ENCODE data around the gene GPRC5C. TPM values are rescaled to one million over a fixed set of nuclear protein-coding genes. Genes with fewer than 3 reads are reported as not detected.

GPRC5C gene
- total and polyA plus RNA-seq, 2 of the 13 experiments (the other 11 are each of a cell fraction or from before 2014, with no cell fraction given), result 85.6 to 300 TPM

DNA sequence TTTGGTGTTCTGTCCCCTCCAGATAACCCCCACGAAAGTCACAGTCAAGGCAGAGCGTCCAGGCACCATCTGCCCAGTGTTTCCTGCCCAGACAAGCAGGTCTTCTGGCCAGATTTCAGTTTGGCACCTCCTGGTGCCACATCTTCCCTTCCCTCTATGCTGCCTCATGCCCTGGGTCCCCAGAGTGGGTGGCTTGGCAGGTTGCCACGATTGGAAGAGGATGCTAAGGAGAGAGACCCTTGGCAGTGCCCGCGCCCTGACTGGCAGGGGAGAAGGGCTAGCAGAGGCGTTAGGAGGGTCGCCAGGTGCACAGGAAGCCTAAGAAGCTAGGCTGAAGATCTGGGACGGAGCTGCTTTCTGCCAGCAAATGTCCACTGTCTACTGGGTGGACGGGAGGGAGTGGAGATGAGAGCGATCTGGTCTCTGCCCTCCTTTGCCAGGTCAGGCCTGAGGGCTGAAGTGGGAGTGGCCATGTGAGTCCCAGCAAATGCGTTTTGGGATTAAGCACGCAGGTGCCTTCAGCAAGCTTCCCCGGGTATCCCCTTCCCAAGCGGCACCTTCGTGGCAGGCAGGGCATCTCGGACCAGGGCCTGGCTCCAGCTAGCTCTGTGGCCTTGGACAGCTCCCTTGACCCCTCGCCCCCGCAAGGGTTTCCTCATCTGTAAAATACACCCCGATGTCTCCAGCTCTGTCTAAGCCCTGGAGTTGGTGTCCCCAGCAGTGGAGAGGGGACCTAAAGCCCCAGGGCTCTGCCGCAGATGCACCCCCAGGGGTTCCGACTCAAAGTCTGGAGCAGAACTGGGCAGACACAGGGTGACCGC, 21.2 kb downstream of the GPRC5C start (continued):
- TF ChIP-seq, protein P1, sequence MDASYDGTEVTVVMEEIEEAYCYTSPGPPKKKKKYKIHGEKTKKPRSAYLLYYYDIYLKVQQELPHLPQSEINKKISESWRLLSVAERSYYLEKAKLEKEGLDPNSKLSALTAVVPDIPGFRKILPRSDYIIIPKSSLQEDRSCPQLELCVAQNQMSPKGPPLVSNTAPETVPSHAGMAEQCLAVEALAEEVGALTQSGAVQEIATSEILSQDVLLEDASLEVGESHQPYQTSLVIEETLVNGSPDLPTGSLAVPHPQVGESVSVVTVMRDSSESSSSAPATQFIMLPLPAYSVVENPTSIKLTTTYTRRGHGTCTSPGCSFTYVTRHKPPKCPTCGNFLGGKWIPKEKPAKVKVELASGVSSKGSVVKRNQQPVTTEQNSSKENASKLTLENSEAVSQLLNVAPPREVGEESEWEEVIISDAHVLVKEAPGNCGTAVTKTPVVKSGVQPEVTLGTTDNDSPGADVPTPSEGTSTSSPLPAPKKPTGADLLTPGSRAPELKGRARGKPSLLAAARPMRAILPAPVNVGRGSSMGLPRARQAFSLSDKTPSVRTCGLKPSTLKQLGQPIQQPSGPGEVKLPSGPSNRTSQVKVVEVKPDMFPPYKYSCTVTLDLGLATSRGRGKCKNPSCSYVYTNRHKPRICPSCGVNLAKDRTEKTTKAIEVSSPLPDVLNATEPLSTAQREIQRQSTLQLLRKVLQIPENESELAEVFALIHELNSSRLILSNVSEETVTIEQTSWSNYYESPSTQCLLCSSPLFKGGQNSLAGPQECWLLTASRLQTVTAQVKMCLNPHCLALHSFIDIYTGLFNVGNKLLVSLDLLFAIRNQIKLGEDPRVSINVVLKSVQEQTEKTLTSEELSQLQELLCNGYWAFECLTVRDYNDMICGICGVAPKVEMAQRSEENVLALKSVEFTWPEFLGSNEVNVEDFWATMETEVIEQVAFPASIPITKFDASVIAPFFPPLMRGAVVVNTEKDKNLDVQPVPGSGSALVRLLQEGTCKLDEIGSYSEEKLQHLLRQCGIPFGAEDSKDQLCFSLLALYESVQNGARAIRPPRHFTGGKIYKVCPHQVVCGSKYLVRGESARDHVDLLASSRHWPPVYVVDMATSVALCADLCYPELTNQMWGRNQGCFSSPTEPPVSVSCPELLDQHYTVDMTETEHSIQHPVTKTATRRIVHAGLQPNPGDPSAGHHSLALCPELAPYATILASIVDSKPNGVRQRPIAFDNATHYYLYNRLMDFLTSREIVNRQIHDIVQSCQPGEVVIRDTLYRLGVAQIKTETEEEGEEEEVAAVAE (CRISPR knock-in tag; IDR thresholded peaks at IDR 0.05; ENCODE audit: borderline replicate concordance), result no peak
- TF ChIP-seq ZNF274 (CRISPR knock-in tag; IDR thresholded peaks at IDR 0.05) (no peak), NR3C1 (CRISPR knock-in tag; IDR thresholded peaks at IDR 0.05) (no peak), JARID2 (CRISPR knock-in tag; IDR thresholded peaks at IDR 0.05; ENCODE audit: insufficient replicate concordance) (no peak), THYN1 (CRISPR knock-in tag; IDR thresholded peaks at IDR 0.05; ENCODE audit: borderline replicate concordance, low read depth) (no peak)

GRCh38 chr17:74453665-74454196, 21.8 kb downstream of the GPRC5C start:
- FAIRE-seq, result no peak
- intact Hi-C loops (cut with micrococcal nuclease; ENCODE audit: unreplicated experiment), result loop anchor here (1.0 to 10.0 kb wide), 3 partner anchors 10 to 249 kb away; partner anchors contain the start of gene RPL38
- Histone ChIP-seq H3K79me2 (ENCODE audit: insufficient read depth, low read length) (no peaks in the 10 kb centered on the region), H3K36me3 (replicated peaks in 1 of 2; ENCODE audit: control insufficient read depth in 1 of 2, insufficient read depth in 2 of 2, low read length in 2 of 2) (peaks cover 1 to 2% of the 10 kb centered on the region in 2 experiments; a peak in 1 of 5 replicates), H3K27ac (ENCODE audit: extremely low read length, insufficient read depth, low read length) (no peak overlapping the region), H3K4me2 (ENCODE audit: low read depth, low read length) (peak overlapping the region; percentile 95), H3K27me3 (ENCODE audit: control insufficient read depth in 1 of 2, insufficient read depth in 2 of 2, low read length in 2 of 2) (peaks cover 0 to 13% of the 10 kb centered on the region in 2 experiments; a peak in 1 of 5 replicates), H3K4me3 (replicated peaks in 1 of 3; ENCODE audit: insufficient read depth in 1 of 3, low read depth in 2 of 3, low read length in 3 of 3) (peak overlapping the region; percentile 46 to 83 (median 62); a peak in 5 of 6 replicates), H4K20me1 (ENCODE audit: insufficient read depth, low read length) (no peaks in the 10 kb centered on the region; the same call in 1 of the 2 replicates), H2AFZ (ENCODE audit: low read length) (no peak overlapping the region), H3K4me1 (ENCODE audit: insufficient read depth, low read length) (peaks cover 39% of the 10 kb centered on the region), H3K9ac (ENCODE audit: insufficient read depth, low read depth, low read length) (peak overlapping the region; percentile 38), H3K9me3 (ENCODE audit: low read length) (no peaks in the 10 kb centered on the region)
- POLR2A ChIA-PET, result interaction anchor here (1.5 to 6.2 kb wide), 11 partner anchors 11 to 283 kb away, joined by 4 to 126 read pairs (median 18); partner anchors contain the start of gene RAB37
- peak; percentile 90 for ATAC-seq
- in situ Hi-C loops (cut with HindIII; ENCODE audit: extremely low pct_ligation_motif_present, low pct_unique_long_range_greater_than_20kb), result no loop called here
- CTCF ChIA-PET (ENCODE audit: low intra/inter-chr PET ratio, low total read pairs), result no interaction called here
- no TSS peak for BruUV-seq (replicated peaks)
- no peak for DNase-seq (ENCODE audit: low spot score)
- 3% methylated on average over 6 of the region's 43 CpGs for WGBS (ENCODE audit: low lambda C conversion rate)
- TF ChIP-seq YEATS4 (CRISPR knock-in tag; IDR thresholded peaks at IDR 0.05; ENCODE audit: borderline replicate concordance) (no peak), ARNTL (CRISPR knock-in tag; IDR thresholded peaks at IDR 0.05) (0 out of 2 replicates have a peak, but pooled peaks have one; percentile 69), ONECUT2 (CRISPR knock-in tag; IDR thresholded peaks at IDR 0.05) (no peak), ZNF383 (CRISPR knock-in tag; IDR thresholded peaks at IDR 0.05; ENCODE audit: borderline replicate concordance) (peak; percentile 42; the same call in 1 of the 2 replicates), NFIB (CRISPR knock-in tag; IDR thresholded peaks at IDR 0.05; ENCODE audit: borderline replicate concordance) (no peak), PHF20 (CRISPR knock-in tag; IDR thresholded peaks at IDR 0.05) (no peak), SIX1 (CRISPR knock-in tag; IDR thresholded peaks at IDR 0.05; ENCODE audit: borderline replicate concordance) (0 out of 2 replicates have a peak, but pooled peaks have one; percentile 54), ATF3 (CRISPR knock-in tag; IDR thresholded peaks at IDR 0.05) (0 out of 2 replicates have a peak, but pooled peaks have one; percentile 16), THYN1 (CRISPR knock-in tag; IDR thresholded peaks at IDR 0.05; ENCODE audit: borderline replicate concordance, low read depth) (no peak), CENPT (CRISPR knock-in tag; IDR thresholded peaks at IDR 0.05; ENCODE audit: low read depth) (no peak), RBFOX2 (IDR thresholded peaks at IDR 0.05; ENCODE audit: low read depth, low read length) (no peak), IKZF4 (CRISPR knock-in tag; IDR thresholded peaks at IDR 0.05; ENCODE audit: borderline replicate concordance, low read depth, not compliant biosample characterization) (no peak), HNF4A (CRISPR knock-in tag; IDR thresholded peaks at IDR 0.05) (no peak)

Data from HepG2 (cell line).